ENCODE results near the gene ETNK2. TPM values are rescaled to one million over a fixed set of nuclear protein-coding genes. Genes with fewer than 3 reads are reported as not detected.
"Not testable (repeated sequence)": the region's sequence is repeated elsewhere in the genome, so short reads cannot be mapped to it uniquely, and the experiment has no call there.

ETNK2 gene
- total and polyA plus RNA-seq, 2 of the 4 experiments (the other 2 are of a cell fraction), result 18.9 to 26.0 TPM

DNA sequence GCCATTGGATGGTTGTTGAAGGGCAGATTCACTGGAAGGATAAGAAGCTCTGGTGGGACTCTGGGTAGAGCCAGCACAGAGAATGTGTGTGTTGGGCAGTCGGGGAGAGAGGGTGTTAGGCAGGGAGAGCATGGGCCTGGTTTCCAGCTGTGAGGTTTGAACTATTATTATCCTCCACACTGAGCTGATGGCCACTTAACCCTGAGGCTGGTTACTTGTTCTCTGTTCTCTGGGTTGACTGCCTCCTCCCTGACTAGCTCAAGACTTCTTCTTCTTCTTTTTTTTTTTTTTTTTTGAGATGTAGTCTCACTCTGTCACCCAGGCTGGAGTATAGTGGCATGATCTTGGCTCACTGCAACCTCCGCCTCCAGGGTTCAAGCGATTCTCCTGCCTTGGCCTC is 61.7 kb downstream of the ETNK2 start:
- dilution Hi-C loops (cut with HindIII; ENCODE audit: low sequenced_read_pairs, unreplicated experiment); H2AK9ac ChIP-seq (replicated peaks; ENCODE audit: low read depth, low read length, poor library complexity); in situ Hi-C loops (cut with MboI; ENCODE audit: low sequenced_read_pairs); H2AK5ac ChIP-seq (ENCODE audit: low read depth, low read length); H3K4me3 ChIP-seq (ENCODE audit: insufficient read depth, low read depth, low read length); H4K91ac ChIP-seq (ENCODE audit: insufficient read depth, low read depth, low read length); H3K18ac ChIP-seq (ENCODE audit: low read depth, low read length); H4K8ac ChIP-seq (ENCODE audit: low read depth in 2 of 2, low read length in 2 of 2); H3K27ac ChIP-seq (ENCODE audit: insufficient read depth, low read length); BruUV-seq (replicated peaks); H2BK5ac ChIP-seq (ENCODE audit: low read depth, low read length, poor library complexity, severe bottlenecking); H3K79me1 ChIP-seq (ENCODE audit: low read depth in 1 of 2, low read length in 2 of 2); H2BK20ac ChIP-seq (ENCODE audit: low read depth, low read length); ATAC-seq (ENCODE audit: low read depth); H3K14ac ChIP-seq (replicated peaks; ENCODE audit: low read depth, low read length); H3K27me3 ChIP-seq (ENCODE audit: control insufficient read depth, insufficient read depth, low read length); H3K9ac ChIP-seq (ENCODE audit: low read depth, low read length); H4K20me1 ChIP-seq (ENCODE audit: insufficient read depth, low read length); H3K36me3 ChIP-seq (ENCODE audit: control insufficient read depth, insufficient read depth, low read length); H2AFZ ChIP-seq (replicated peaks; ENCODE audit: low read length, poor library complexity); H3K4me1 ChIP-seq (ENCODE audit: control insufficient read depth, insufficient read depth, low read length); H2BK15ac ChIP-seq (ENCODE audit: low read depth, low read length); H3K9me3 ChIP-seq (ENCODE audit: control insufficient read depth, insufficient read depth, low read length); H3K9me1 ChIP-seq (ENCODE audit: insufficient read depth, low read length); POLR2A ChIA-PET (ENCODE audit: unreplicated experiment); intact Hi-C loops (cut with micrococcal nuclease); CTCF ChIA-PET; H3K4me2 ChIP-seq (ENCODE audit: low read depth, low read length); H3K23ac ChIP-seq (ENCODE audit: low read depth, low read length); H4K5ac ChIP-seq (ENCODE audit: low read depth, low read length); H3K4ac ChIP-seq (ENCODE audit: low read depth, low read length); H3K56ac ChIP-seq (ENCODE audit: extremely low read depth, insufficient read depth, low read length); H2BK120ac ChIP-seq (ENCODE audit: low read depth, low read length); DNase-seq: not testable (repeated sequence)
- 90% methylated on average over 2 of the region's 3 CpGs; no CpG with 5 or more reads in 1 of the 2 experiments for WGBS, 2 experiments (ENCODE audit: extremely low coverage in 2 of 2, insufficient read length in 1 of 2)
